GM12878 (cell line): ENCODE data around the gene MYOM1. TPM values are rescaled to one million over a fixed set of nuclear protein-coding genes. Genes with fewer than 3 reads are reported as not detected.

Experiments
- BACH1 ChIP-seq: fragments of 450-650 bp; IDR thresholded peaks from 2 replicates; pipeline ENCODE4 v1.6.1; 2017; ENCODE audit warnings: mild to moderate bottlenecking, borderline replicate concordance
- CBX5 ChIP-seq: sonication (generic); IDR thresholded peaks from 2 replicates; pipeline ENCODE4 v1.6.1; 2016; ENCODE audit warnings: low read depth, moderate library complexity, mild to moderate bottlenecking, inconsistent platforms
- CHD2 ChIP-seq: IDR thresholded peaks from 2 replicates; pipeline ENCODE4 v1.6.1; 2011; ENCODE audit warnings: low read depth, low read length, improper control_type of control experiment, borderline replicate concordance
- CHD4 ChIP-seq: fragments of 200-600 bp; sonication (generic); IDR thresholded peaks from 2 replicates; pipeline ENCODE4 v1.6.1; 2016; ENCODE audit warnings: mild to moderate bottlenecking
- E4F1 ChIP-seq: fragments of 450-650 bp; IDR thresholded peaks from 2 replicates; pipeline ENCODE4 v1.6.1; 2018; ENCODE audit warnings: borderline replicate concordance, mild to moderate bottlenecking; ENCODE audit not compliant: partially characterized antibody
- EZH2 ChIP-seq: IDR thresholded peaks from 2 replicates; pipeline ENCODE4 v1.6.1; 2012; ENCODE audit warnings: low read depth, mild to moderate bottlenecking, control low read depth, inconsistent platforms, low read length, borderline replicate concordance; ENCODE audit not compliant: control insufficient read depth
- IKZF1 ChIP-seq: fragments of 450-650 bp; conservative IDR thresholded peaks from 2 replicates; pipeline ENCODE4 v1.6.1; 2017; ENCODE audit warnings: antibody characterized with exemption, mild to moderate bottlenecking
- JUND ChIP-seq: IDR thresholded peaks from 2 replicates; pipeline ENCODE4 v1.6.1; 2012; ENCODE audit warnings: low read depth, mild to moderate bottlenecking, low read length, improper control_type of control experiment, moderate library complexity
- LARP7 ChIP-seq: fragments of 450-650 bp; IDR thresholded peaks from 2 replicates; pipeline ENCODE4 v1.6.1; 2017; ENCODE audit warnings: mild to moderate bottlenecking
- MYB ChIP-seq: fragments of 150-350 bp; IDR thresholded peaks from 2 replicates; pipeline ENCODE4 v1.6.1; 2014; ENCODE audit warnings: mild to moderate bottlenecking, low read depth, low read length, borderline replicate concordance
- NBN ChIP-seq: fragments of 450-650 bp; IDR thresholded peaks from 2 replicates; pipeline ENCODE4 v1.6.1; 2016
- NFXL1 ChIP-seq: fragments of 450-650 bp; IDR thresholded peaks from 2 replicates; pipeline ENCODE4 v1.6.1; 2017; ENCODE audit warnings: antibody characterized with exemption, mild to moderate bottlenecking, borderline replicate concordance
- POU2F2 ChIP-seq: IDR thresholded peaks from 3 replicates; pipeline ENCODE4 v1.6.1; 2011; ENCODE audit warnings: low read depth, mild to moderate bottlenecking, low read length, borderline replicate concordance
- USF1 ChIP-seq: IDR thresholded peaks from 2 replicates; pipeline ENCODE4 v1.6.1; 2011; ENCODE audit warnings: borderline replicate concordance, low read depth, mild to moderate bottlenecking, moderate library complexity, mixed read lengths, low read length; ENCODE audit not compliant: insufficient read depth; ENCODE audit errors: extremely low read length
- YBX1 ChIP-seq: fragments of 450-650 bp; IDR thresholded peaks from 2 replicates; pipeline ENCODE4 v1.6.1; 2016; ENCODE audit warnings: antibody characterized with exemption
- ZBTB40 ChIP-seq: fragments of 450-650 bp; IDR thresholded peaks from 2 replicates; pipeline ENCODE4 v1.6.1; 2016; ENCODE audit warnings: mild to moderate bottlenecking, moderate library complexity, borderline replicate concordance
- ZNF207 ChIP-seq: fragments of 450-650 bp; IDR thresholded peaks from 2 replicates; pipeline ENCODE4 v1.6.1; 2014; ENCODE audit warnings: antibody characterized with exemption, mild to moderate bottlenecking, borderline replicate concordance
- ZNF274 ChIP-seq: IDR thresholded peaks from one replicate; pipeline ENCODE4 v1.8.0; 2011; ENCODE audit not compliant: insufficient read length, insufficient read depth
- ZNF592 ChIP-seq: fragments of 450-650 bp; IDR thresholded peaks from 2 replicates; pipeline ENCODE4 v1.6.1; 2017; ENCODE audit warnings: mild to moderate bottlenecking, moderate library complexity
- polyA plus RNA-seq, 11 experiments: library from polyadenylated mRNA; depleted of rRNA in 4 of 11; unstranded in 6 of 11; stranded (reverse) in 5 of 11; fragments of >200 nt; fragmentation: Nextera tagmentation in 4 of 11; fragmentation: Illumina TruSeq in 1 of 11; extraction: Ambion mirVana in 4 of 11; extraction: Trizol in 1 of 11; gene quantifications; 1 replicate in 1 of 11; 2 replicates in 10 of 11; pipeline versions ENCODE4 v1.2.1 to v1.2.3, GENCODE V29; 2011 to 2016; ENCODE audit warnings: inconsistent platforms in 2 of 11, missing spikeins in 2 of 11, low read depth in 1 of 11
- total RNA-seq, 4 experiments: library from RNA; depleted of rRNA in 3 of 4; stranded (reverse); fragments of >200 nt in 3 of 4; fragmentation: Illumina TruSeq in 1 of 4; extraction: Trizol in 1 of 4; gene quantifications; 2 replicates each; pipeline versions ENCODE4 v1.2.1 to v1.2.3, GENCODE V29; 2013 to 2021

Gene MYOM1
- total and polyA plus RNA-seq, 10 of the 15 experiments (the other 5 are each of a cell fraction or from before 2014, with no cell fraction given) = 0.06 to 1.0 (median 0.57) TPM

- TF ChIP-seq ZBTB40 = 0 out of 2 replicates have a peak, but pooled peaks have one; percentile 13
- TF ChIP-seq USF1 = no peak
- TF ChIP-seq ZNF592 = no peak
- TF ChIP-seq EZH2 = no peak
- TF ChIP-seq MYB = no peak
- TF ChIP-seq CHD2 = no peak
- no peak for TF ChIP-seq E4F1
- TF ChIP-seq LARP7 = 0 out of 2 replicates have a peak, but pooled peaks have one; percentile 18
- TF ChIP-seq CBX5 = no peak
- no peak for TF ChIP-seq JUND
- TF ChIP-seq IKZF1 = no peak
- TF ChIP-seq NBN = no peak
- no peak for TF ChIP-seq ZNF207
- TF ChIP-seq POU2F2 = no peak; the same call in 1 of the 3 replicates
- TF ChIP-seq ZNF274 = no peak
- TF ChIP-seq BACH1 = peak; percentile 12; the same call in 1 of the 2 replicates
- no peak for TF ChIP-seq NFXL1
- no peak for TF ChIP-seq YBX1
- TF ChIP-seq CHD4 = no peak
Observed at GRCh38 chr18:3246635-3247239, 27.0 kb upstream of the MYOM1 start (continued).
